Endothelial cell of umbilical vein (primary cell): ENCODE measurements around the gene CALHM6.

Experiments used
- MYC ChIP-seq: IDR thresholded peaks from one replicate; pipeline ENCODE4 v1.6.1; 2011; ENCODE audit warnings: mild to moderate bottlenecking, low read depth, low read length
- TF ChIP-seq, protein P1 (sequence below), 2 donors: IDR thresholded peaks; 1 replicate in 1 of 2; 2 replicates in 1 of 2; pipeline ENCODE4 v1.5.1; 2011; ENCODE audit warnings: low read length in 2 of 2, mild to moderate bottlenecking in 2 of 2, moderate library complexity in 2 of 2, control low read depth in 1 of 2, inconsistent platforms in 1 of 2, low read depth in 1 of 2; ENCODE audit not compliant: insufficient read depth in 1 of 2; ENCODE audit errors: extremely low read depth in 1 of 2

- TF ChIP-seq MYC, result no peak
- TF ChIP-seq, protein P1, sequence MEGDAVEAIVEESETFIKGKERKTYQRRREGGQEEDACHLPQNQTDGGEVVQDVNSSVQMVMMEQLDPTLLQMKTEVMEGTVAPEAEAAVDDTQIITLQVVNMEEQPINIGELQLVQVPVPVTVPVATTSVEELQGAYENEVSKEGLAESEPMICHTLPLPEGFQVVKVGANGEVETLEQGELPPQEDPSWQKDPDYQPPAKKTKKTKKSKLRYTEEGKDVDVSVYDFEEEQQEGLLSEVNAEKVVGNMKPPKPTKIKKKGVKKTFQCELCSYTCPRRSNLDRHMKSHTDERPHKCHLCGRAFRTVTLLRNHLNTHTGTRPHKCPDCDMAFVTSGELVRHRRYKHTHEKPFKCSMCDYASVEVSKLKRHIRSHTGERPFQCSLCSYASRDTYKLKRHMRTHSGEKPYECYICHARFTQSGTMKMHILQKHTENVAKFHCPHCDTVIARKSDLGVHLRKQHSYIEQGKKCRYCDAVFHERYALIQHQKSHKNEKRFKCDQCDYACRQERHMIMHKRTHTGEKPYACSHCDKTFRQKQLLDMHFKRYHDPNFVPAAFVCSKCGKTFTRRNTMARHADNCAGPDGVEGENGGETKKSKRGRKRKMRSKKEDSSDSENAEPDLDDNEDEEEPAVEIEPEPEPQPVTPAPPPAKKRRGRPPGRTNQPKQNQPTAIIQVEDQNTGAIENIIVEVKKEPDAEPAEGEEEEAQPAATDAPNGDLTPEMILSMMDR (IDR thresholded peaks at IDR 0.05; ENCODE audit: extremely low read depth in 1 of 2, insufficient read depth in 1 of 2, low read depth in 1 of 2, low read length in 2 of 2), result no peak
Observed at GRCh38 chr6:116426551-116426950, 34.6 kb upstream of the CALHM6 start.
